Activated effector memory CD4-positive, alpha-beta T cell treated with anti-CD3 and anti-CD28 coated beads, Interleukin-2, amount 50 U/mL, for 16 hours (primary cell): ENCODE measurements around the gene S100A9.
"Not testable (repeated sequence)": the region's sequence is repeated elsewhere in the genome, so short reads cannot be mapped to it uniquely, and the experiment has no call there.

ENCODE experiments used
- DNase-seq: peaks from one replicate; pipeline ENCODE4 v3.0.0-alpha.2; 2020

Gene S100A9

GRCh38 chr1:153357853-153358690 is at the start of gene S100A9:
Gene S100A9 (plus strand): TSS chr1:153357854. CDS start chr1:153358284, 430 bp downstream.
- DNase-seq = no peak

- no peak for DNase-seq
Observed at GRCh38 chr1:153308540-153308939, 49.1 kb upstream of the S100A9 start.

- DNase-seq = no peak
Observed at GRCh38 chr1:153309441-153309840, 48.2 kb upstream of the S100A9 start.

GRCh38 chr1:153310526-153310925 is 47.1 kb upstream of the S100A9 start:
- no peak for DNase-seq

- no peak for DNase-seq
Observed at GRCh38 chr1:153312570-153313186, 45.0 kb upstream of the S100A9 start, which contains the start of gene PGLYRP3. Gene PGLYRP3 (minus strand): TSS chr1:153312952. CDS start chr1:153310665, 2,287 bp downstream.

GRCh38 chr1:153313288-153313687 is 44.4 kb upstream of the S100A9 start:
- DNase-seq = no peak

GRCh38 chr1:153314388-153314787 is 43.3 kb upstream of the S100A9 start:
- not testable (repeated sequence) for DNase-seq

GRCh38 chr1:153316013-153316412 is 41.6 kb upstream of the S100A9 start:
- not testable (repeated sequence) for DNase-seq

- not testable (repeated sequence) for DNase-seq
Observed at GRCh38 chr1:153318145-153318544, 39.5 kb upstream of the S100A9 start.

GRCh38 chr1:153322568-153322967 is 35.1 kb upstream of the S100A9 start:
- no peak for DNase-seq

- no peak for DNase-seq
Observed at GRCh38 chr1:153324912-153325311, 32.7 kb upstream of the S100A9 start.

GRCh38 chr1:153333902-153334301 is 23.8 kb upstream of the S100A9 start:
- DNase-seq = no peak

GRCh38 chr1:153336650-153337049 is 21.0 kb upstream of the S100A9 start:
- no peak for DNase-seq

- DNase-seq = no peak
Observed at GRCh38 chr1:153337980-153338853, 19.4 kb upstream of the S100A9 start.

GRCh38 chr1:153339802-153340201 is 17.9 kb upstream of the S100A9 start:
- DNase-seq = no peak

- no peak for DNase-seq
Observed at GRCh38 chr1:153340356-153340755, 17.3 kb upstream of the S100A9 start.

- no peak for DNase-seq
Observed at GRCh38 chr1:153341431-153341934, 16.2 kb upstream of the S100A9 start.

- no peak for DNase-seq
Observed at GRCh38 chr1:153342178-153342577, 15.5 kb upstream of the S100A9 start.

- no peak for DNase-seq
Observed at GRCh38 chr1:153343040-153343681, 14.5 kb upstream of the S100A9 start.

GRCh38 chr1:153343811-153344717 is 13.6 kb upstream of the S100A9 start:
- no peak for DNase-seq

- DNase-seq = no peak
Observed at GRCh38 chr1:153344718-153345025, 13.0 kb upstream of the S100A9 start.
